Measurements from ENCODE around the gene PIGW.

PIGW gene

DNA sequence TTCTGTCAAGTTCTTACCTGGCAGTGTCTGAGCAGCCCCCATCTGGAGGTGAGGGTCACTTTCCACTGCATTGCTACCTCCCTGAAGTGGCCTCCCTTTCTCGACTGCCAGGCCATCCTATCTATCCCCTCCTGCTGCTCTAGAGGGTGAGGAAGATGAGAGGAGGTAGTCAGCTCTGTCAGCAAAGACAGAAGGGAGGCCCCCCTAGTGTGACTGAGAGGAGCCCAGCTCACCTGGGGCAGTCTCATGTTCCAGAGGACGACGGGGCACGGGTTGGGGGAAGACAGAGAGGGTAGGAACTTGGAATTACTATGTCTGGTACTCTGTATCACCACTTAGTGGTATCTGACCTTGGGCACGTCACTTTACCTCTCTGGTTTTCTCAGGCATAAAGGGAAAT is 22.1 kb upstream of the PIGW start:
- Histone ChIP-seq H2BK5ac (ENCODE audit: low read length) (no peak overlapping the region), H3K14ac (ENCODE audit: low read length) (no peak overlapping the region), H3K18ac (ENCODE audit: low read length) (no peak overlapping the region), H2AFZ (ENCODE audit: low read length) (no peak overlapping the region), H3K9me3 (replicated peaks in 1 of 2; ENCODE audit: control insufficient read depth in 2 of 2, insufficient read depth in 1 of 2, low read depth in 1 of 2, low read length in 2 of 2) (no peaks in the 10 kb centered on the region), H2BK15ac (ENCODE audit: low read length) (no peak overlapping the region), H3K36me3 (replicated peaks in 1 of 2; ENCODE audit: control insufficient read depth in 2 of 2, insufficient read depth in 2 of 2, low read length in 2 of 2) (peaks cover 36 to 95% of the 10 kb centered on the region in 2 donors), H3K27me3 (ENCODE audit: control insufficient read depth in 3 of 3, insufficient read depth in 3 of 3, low read depth in 1 of 3, low read length in 3 of 3) (no peaks in the 10 kb centered on the region), H3K4me3 (ENCODE audit: low read length in 2 of 2) (no peak overlapping the region), H3K4me2 (ENCODE audit: insufficient read depth, low read length, poor library complexity, severe bottlenecking) (no peak overlapping the region), H2AK5ac (ENCODE audit: low read depth, low read length) (no peak overlapping the region), H3K4me1 (ENCODE audit: control insufficient read depth in 2 of 2, insufficient read depth in 1 of 2, low read depth in 1 of 2, low read length in 2 of 2) (no peaks in the 10 kb centered on the region), H3K4ac (ENCODE audit: low read length) (no peak overlapping the region), H3K9ac (ENCODE audit: low read depth, low read length, poor library complexity) (no peak overlapping the region), H3K27ac (replicated peaks; ENCODE audit: low read length) (no peak overlapping the region), H3K79me1 (ENCODE audit: low read depth, low read length) (no peaks in the 10 kb centered on the region), H3K23ac (ENCODE audit: low read depth, low read length, poor library complexity) (no peak overlapping the region), H2BK12ac (ENCODE audit: low read length) (no peak overlapping the region), H4K8ac (ENCODE audit: low read depth, low read length) (no peak overlapping the region), H2BK120ac (ENCODE audit: low read depth, low read length) (no peak overlapping the region), H4K91ac (ENCODE audit: low read depth, low read length, poor library complexity) (no peak overlapping the region)
- no peak for DNase-seq (ENCODE audit: low spot score)
- no CpG with 5 or more reads among the region's 5 CpGs for WGBS, 2 donors (ENCODE audit: extremely low coverage in 2 of 2, insufficient read length in 2 of 2, insufficient replicate concordance in 1 of 2)

DNA sequence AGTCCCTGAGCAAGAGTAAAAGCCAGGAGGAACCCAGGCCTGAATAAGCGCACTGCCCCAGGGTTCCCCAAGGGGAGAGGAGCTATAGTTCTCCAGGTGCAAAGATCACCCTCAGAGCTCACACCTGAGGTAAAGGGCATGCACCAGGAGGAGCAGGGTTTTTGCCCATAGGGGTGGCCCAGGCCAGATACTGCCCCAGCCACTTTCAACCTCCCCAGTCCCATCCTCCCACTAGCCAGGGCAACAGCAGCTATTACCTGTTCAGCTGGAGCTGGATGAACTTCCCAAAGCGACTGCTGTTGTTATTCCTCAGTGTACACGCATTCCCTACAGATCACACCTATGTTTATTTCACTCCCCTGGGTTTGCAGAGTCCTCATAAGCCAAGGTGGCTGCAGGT is 19.9 kb upstream of the PIGW start:
- no peak overlapping the region for H2AK5ac ChIP-seq (ENCODE audit: low read depth, low read length)
- no peak overlapping the region for H2BK12ac ChIP-seq (ENCODE audit: low read length)
- no peak overlapping the region for H3K23ac ChIP-seq (ENCODE audit: low read depth, low read length, poor library complexity)
- no peak overlapping the region for H2BK5ac ChIP-seq (ENCODE audit: low read length)
- no peak overlapping the region for H2BK120ac ChIP-seq (ENCODE audit: low read depth, low read length)
- H3K9me3 ChIP-seq (replicated peaks in 1 of 2; ENCODE audit: control insufficient read depth in 2 of 2, insufficient read depth in 1 of 2, low read depth in 1 of 2, low read length in 2 of 2): no peaks in the 10 kb centered on the region
- no peak overlapping the region for H4K8ac ChIP-seq (ENCODE audit: low read depth, low read length)
- no peak overlapping the region for H3K9ac ChIP-seq (ENCODE audit: low read depth, low read length, poor library complexity)
- no peaks in the 10 kb centered on the region for H3K4me1 ChIP-seq (ENCODE audit: control insufficient read depth in 2 of 2, insufficient read depth in 1 of 2, low read depth in 1 of 2, low read length in 2 of 2)
- H2BK15ac ChIP-seq (ENCODE audit: low read length): no peak overlapping the region
- H3K4me3 ChIP-seq (ENCODE audit: low read length in 2 of 2): no peak overlapping the region
- peaks cover 27 to 94% of the 10 kb centered on the region in 2 donors for H3K36me3 ChIP-seq (replicated peaks in 1 of 2; ENCODE audit: control insufficient read depth in 2 of 2, insufficient read depth in 2 of 2, low read length in 2 of 2)
- no peak overlapping the region for H3K4me2 ChIP-seq (ENCODE audit: insufficient read depth, low read length, poor library complexity, severe bottlenecking)
- DNase-seq (ENCODE audit: low spot score): no peak
- no peaks in the 10 kb centered on the region for H3K79me1 ChIP-seq (ENCODE audit: low read depth, low read length)
- no peak overlapping the region for H3K27ac ChIP-seq (replicated peaks; ENCODE audit: low read length)
- no CpG with 5 or more reads among the region's 3 CpGs for WGBS, 2 donors (ENCODE audit: extremely low coverage in 2 of 2, insufficient read length in 2 of 2, insufficient replicate concordance in 1 of 2)
- H3K18ac ChIP-seq (ENCODE audit: low read length): no peak overlapping the region
- no peak overlapping the region for H4K91ac ChIP-seq (ENCODE audit: low read depth, low read length, poor library complexity)
- no peak overlapping the region for H2AFZ ChIP-seq (ENCODE audit: low read length)
- H3K14ac ChIP-seq (ENCODE audit: low read length): no peak overlapping the region
- no peak overlapping the region for H3K4ac ChIP-seq (ENCODE audit: low read length)
- H3K27me3 ChIP-seq (ENCODE audit: control insufficient read depth in 3 of 3, insufficient read depth in 3 of 3, low read depth in 1 of 3, low read length in 3 of 3): no peaks in the 10 kb centered on the region

DNA sequence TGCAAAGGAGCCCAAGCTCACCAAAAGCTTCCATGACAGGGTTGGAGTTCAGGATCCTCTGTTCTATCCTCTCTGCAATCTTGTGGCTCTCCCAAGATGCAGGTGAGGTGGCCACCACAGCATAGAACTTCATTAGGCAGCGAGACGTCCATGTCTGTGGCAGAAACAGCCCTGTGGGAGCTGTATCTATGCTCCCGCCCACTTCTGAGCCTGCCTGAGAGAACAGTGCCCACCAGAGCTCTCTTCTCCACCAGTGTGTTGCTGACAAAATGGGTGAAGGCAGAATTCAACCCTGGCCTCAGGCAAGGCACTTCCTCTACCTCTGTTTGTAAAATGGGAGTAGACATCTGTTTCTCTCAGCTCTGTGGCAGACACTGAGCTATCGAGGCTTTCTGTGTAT is 18.9 kb upstream of the PIGW start:
- Histone ChIP-seq H3K27me3 (ENCODE audit: control insufficient read depth in 3 of 3, insufficient read depth in 3 of 3, low read depth in 1 of 3, low read length in 3 of 3) (no peaks in the 10 kb centered on the region), H3K4me3 (ENCODE audit: low read length in 2 of 2) (no peak overlapping the region), H2BK120ac (ENCODE audit: low read depth, low read length) (no peak overlapping the region), H3K9ac (ENCODE audit: low read depth, low read length, poor library complexity) (no peak overlapping the region), H2AFZ (ENCODE audit: low read length) (no peak overlapping the region), H3K36me3 (replicated peaks in 1 of 2; ENCODE audit: control insufficient read depth in 2 of 2, insufficient read depth in 2 of 2, low read length in 2 of 2) (peaks cover 23 to 94% of the 10 kb centered on the region in 2 donors), H3K18ac (ENCODE audit: low read length) (no peak overlapping the region), H4K8ac (ENCODE audit: low read depth, low read length) (no peak overlapping the region), H2AK5ac (ENCODE audit: low read depth, low read length) (no peak overlapping the region), H2BK12ac (ENCODE audit: low read length) (no peak overlapping the region), H3K9me3 (replicated peaks in 1 of 2; ENCODE audit: control insufficient read depth in 2 of 2, insufficient read depth in 1 of 2, low read depth in 1 of 2, low read length in 2 of 2) (no peaks in the 10 kb centered on the region), H2BK15ac (ENCODE audit: low read length) (no peak overlapping the region), H2BK5ac (ENCODE audit: low read length) (no peak overlapping the region), H3K23ac (ENCODE audit: low read depth, low read length, poor library complexity) (no peak overlapping the region), H3K4me1 (ENCODE audit: control insufficient read depth in 2 of 2, insufficient read depth in 1 of 2, low read depth in 1 of 2, low read length in 2 of 2) (no peaks in the 10 kb centered on the region), H4K91ac (ENCODE audit: low read depth, low read length, poor library complexity) (no peak overlapping the region), H3K27ac (replicated peaks; ENCODE audit: low read length) (no peak overlapping the region), H3K79me1 (ENCODE audit: low read depth, low read length) (no peaks in the 10 kb centered on the region), H3K4ac (ENCODE audit: low read length) (no peak overlapping the region), H3K4me2 (ENCODE audit: insufficient read depth, low read length, poor library complexity, severe bottlenecking) (no peak overlapping the region), H3K14ac (ENCODE audit: low read length) (no peak overlapping the region)
- DNase-seq (ENCODE audit: low spot score): no peak
- no CpG with 5 or more reads among the region's 4 CpGs for WGBS, 2 donors (ENCODE audit: extremely low coverage in 2 of 2, insufficient read length in 2 of 2, insufficient replicate concordance in 1 of 2)

DNA sequence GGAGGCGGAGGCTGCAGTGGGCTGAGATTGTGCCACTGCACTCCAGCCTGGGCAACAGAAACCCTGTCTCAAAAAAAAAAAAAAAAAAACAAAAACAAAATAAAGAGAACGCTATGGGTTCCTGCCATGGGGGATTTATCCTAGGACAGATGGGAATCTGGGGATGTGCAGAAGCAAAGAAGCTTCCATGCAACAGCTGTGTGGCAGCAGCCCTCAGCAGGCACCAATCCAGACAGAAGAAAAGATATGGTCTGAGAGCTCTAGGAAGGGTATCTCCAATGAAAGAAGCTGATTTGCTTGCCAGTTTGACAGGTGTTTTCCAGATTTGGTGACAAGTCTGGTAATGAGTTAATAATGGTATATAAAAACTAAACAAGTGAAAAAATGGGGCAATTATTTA is 11.7 kb upstream of the PIGW start:
- no peak overlapping the region for H2AK5ac ChIP-seq (ENCODE audit: low read depth, low read length)
- no peak for DNase-seq (ENCODE audit: low spot score)
- H3K4me3 ChIP-seq (ENCODE audit: low read length in 2 of 2): no peak overlapping the region
- no peak overlapping the region for H3K18ac ChIP-seq (ENCODE audit: low read length)
- H2BK15ac ChIP-seq (ENCODE audit: low read length): no peak overlapping the region
- no peak overlapping the region for H3K27ac ChIP-seq (replicated peaks; ENCODE audit: low read length)
- no peak overlapping the region for H4K91ac ChIP-seq (ENCODE audit: low read depth, low read length, poor library complexity)
- no peaks in the 10 kb centered on the region for H3K27me3 ChIP-seq (ENCODE audit: control insufficient read depth in 3 of 3, insufficient read depth in 3 of 3, low read depth in 1 of 3, low read length in 3 of 3)
- H3K4me2 ChIP-seq (ENCODE audit: insufficient read depth, low read length, poor library complexity, severe bottlenecking): no peak overlapping the region
- peaks cover 36 to 92% of the 10 kb centered on the region in 2 donors for H3K36me3 ChIP-seq (replicated peaks in 1 of 2; ENCODE audit: control insufficient read depth in 2 of 2, insufficient read depth in 2 of 2, low read length in 2 of 2)
- no peak overlapping the region for H2BK120ac ChIP-seq (ENCODE audit: low read depth, low read length)
- no peaks in the 10 kb centered on the region for H3K4me1 ChIP-seq (ENCODE audit: control insufficient read depth in 2 of 2, insufficient read depth in 1 of 2, low read depth in 1 of 2, low read length in 2 of 2)
- H4K8ac ChIP-seq (ENCODE audit: low read depth, low read length): no peak overlapping the region
- H3K9ac ChIP-seq (ENCODE audit: low read depth, low read length, poor library complexity): no peak overlapping the region
- H3K4ac ChIP-seq (ENCODE audit: low read length): no peak overlapping the region
- no peak overlapping the region for H3K14ac ChIP-seq (ENCODE audit: low read length)
- H2AFZ ChIP-seq (ENCODE audit: low read length): no peak overlapping the region
- no CpG with 5 or more reads among the region's 2 CpGs for whole genome bisulfite sequencing, 2 donors (ENCODE audit: extremely low coverage in 2 of 2, insufficient read length in 2 of 2, insufficient replicate concordance in 1 of 2)
- no peaks in the 10 kb centered on the region for H3K9me3 ChIP-seq (replicated peaks in 1 of 2; ENCODE audit: control insufficient read depth in 2 of 2, insufficient read depth in 1 of 2, low read depth in 1 of 2, low read length in 2 of 2)
- H3K23ac ChIP-seq (ENCODE audit: low read depth, low read length, poor library complexity): no peak overlapping the region
- no peak overlapping the region for H2BK12ac ChIP-seq (ENCODE audit: low read length)
- no peak overlapping the region for H2BK5ac ChIP-seq (ENCODE audit: low read length)
- H3K79me1 ChIP-seq (ENCODE audit: low read depth, low read length): no peaks in the 10 kb centered on the region
